Measurements from ENCODE around the gene ACVR1B. TPM values are rescaled to one million over a fixed set of nuclear protein-coding genes. Genes with fewer than 3 reads are reported as not detected.

ACVR1B gene
- total and polyA plus RNA-seq, 9 of the 15 experiments (the other 6 are each of a cell fraction or from before 2014, with no cell fraction given), result 0.97 to 15.1 (median 6.8) TPM

- DNase-seq (ENCODE audit: extremely low read depth in 1 of 4, low spot score in 3 of 4) (peak; percentile 70 to 83 (median 76)), FAIRE-seq (no peak), ATAC-seq (peak; percentile 85)
- ChIA-PET POLR2A (interaction anchor here (0.6 to 1.8 kb wide), 3 partner anchors 9 to 1204 kb away, joined by 3 to 5 read pairs (median 5); no protein-coding TSS in a partner anchor), CTCF (ENCODE audit: low intra/inter-chr PET ratio) (interaction anchor here (0.7 to 1.8 kb wide), 2 partner anchors 14 to 29 kb away, joined by 3 to 11 read pairs; no protein-coding TSS in a partner anchor)
- WGBS (ENCODE audit: insufficient coverage, low coverage, missing lambda C conversion rate), result 22% methylated on average over 28 of the region's 31 CpGs
- no TSS peak for BruUV-seq (replicated peaks)
- Histone ChIP-seq H2AFZ (ENCODE audit: low read depth, low read length) (peak overlapping the region; percentile 77), H3K4me2 (ENCODE audit: insufficient read depth, low read length) (peak overlapping the region; percentile 45), H3K4me3 (no peak overlapping the region), H3K79me2 (ENCODE audit: control insufficient read depth, insufficient read depth, low read length) (no peaks in the 10 kb centered on the region), H3K9me1 (ENCODE audit: control insufficient read depth, insufficient read depth, low read length) (no peaks in the 10 kb centered on the region), H3K27me3 (ENCODE audit: control insufficient read depth in 2 of 2, insufficient read depth in 2 of 2, low read length in 2 of 2) (no peaks in the 10 kb centered on the region), H4K20me1 (replicated peaks; ENCODE audit: control insufficient read depth, insufficient read depth, low read length) (peaks cover 4% of the 10 kb centered on the region; the same call in 1 of the 2 replicates), H3K4me1 (replicated peaks in 1 of 2; ENCODE audit: control insufficient read depth in 2 of 2, insufficient read depth in 2 of 2, low read length in 2 of 2) (peaks cover 34% of the 10 kb centered on the region in 2 experiments), H3K27ac (ENCODE audit: extremely low read depth, low read depth, low read length) (no peak overlapping the region), H3K36me3 (ENCODE audit: control insufficient read depth, insufficient read depth, low read length) (no peaks in the 10 kb centered on the region), H3K9ac (ENCODE audit: insufficient read depth in 1 of 2, low read depth in 2 of 2, low read length in 2 of 2) (peak overlapping the region in 1 of 2 experiments; percentile 8; a peak in 1 of 4 replicates), H3K9me3 (replicated peaks; ENCODE audit: control insufficient read depth, insufficient read depth, low read depth, low read length) (no peaks in the 10 kb centered on the region)
- in situ Hi-C loops (cut with MboI) (no loop called here), intact Hi-C loops (cut with micrococcal nuclease) (loop anchor here (1.0 kb wide), 1 partner anchor 28 kb away; no protein-coding TSS in a partner anchor)
- TF ChIP-seq SRF (CRISPR knock-in tag; IDR thresholded peaks at IDR 0.05), result 0 out of 4 replicates have a peak, but pooled peaks of 1 of the 2 experiments have one; percentile 45
- TF ChIP-seq ARNT (IDR thresholded peaks at IDR 0.05), result no peak
- TF ChIP-seq POLR2B (IDR thresholded peaks at IDR 0.05; ENCODE audit: low read depth, partially characterized antibody), result no peak
- peak in 1 of 2 experiments; percentile 61; a peak in 1 of 4 replicates for TF ChIP-seq RCOR1 (IDR thresholded peaks at IDR 0.05; ENCODE audit: borderline replicate concordance in 1 of 2, low read depth in 2 of 2, low read length in 2 of 2)
- no peak for TF ChIP-seq YBX1 (IDR thresholded peaks at IDR 0.05)
- TF ChIP-seq POLR2G (IDR thresholded peaks at IDR 0.05; ENCODE audit: low read depth, low read length), result 0 out of 2 replicates have a peak, but pooled peaks have one; percentile 30
- TF ChIP-seq, protein P1, sequence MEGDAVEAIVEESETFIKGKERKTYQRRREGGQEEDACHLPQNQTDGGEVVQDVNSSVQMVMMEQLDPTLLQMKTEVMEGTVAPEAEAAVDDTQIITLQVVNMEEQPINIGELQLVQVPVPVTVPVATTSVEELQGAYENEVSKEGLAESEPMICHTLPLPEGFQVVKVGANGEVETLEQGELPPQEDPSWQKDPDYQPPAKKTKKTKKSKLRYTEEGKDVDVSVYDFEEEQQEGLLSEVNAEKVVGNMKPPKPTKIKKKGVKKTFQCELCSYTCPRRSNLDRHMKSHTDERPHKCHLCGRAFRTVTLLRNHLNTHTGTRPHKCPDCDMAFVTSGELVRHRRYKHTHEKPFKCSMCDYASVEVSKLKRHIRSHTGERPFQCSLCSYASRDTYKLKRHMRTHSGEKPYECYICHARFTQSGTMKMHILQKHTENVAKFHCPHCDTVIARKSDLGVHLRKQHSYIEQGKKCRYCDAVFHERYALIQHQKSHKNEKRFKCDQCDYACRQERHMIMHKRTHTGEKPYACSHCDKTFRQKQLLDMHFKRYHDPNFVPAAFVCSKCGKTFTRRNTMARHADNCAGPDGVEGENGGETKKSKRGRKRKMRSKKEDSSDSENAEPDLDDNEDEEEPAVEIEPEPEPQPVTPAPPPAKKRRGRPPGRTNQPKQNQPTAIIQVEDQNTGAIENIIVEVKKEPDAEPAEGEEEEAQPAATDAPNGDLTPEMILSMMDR (IDR thresholded peaks at IDR 0.05 in 2 of 3, conservative IDR thresholded peaks at IDR 0.05 in 1 of 3; ENCODE audit: insufficient read depth in 2 of 3, low read depth in 1 of 3, low read length in 3 of 3), result peak; percentile 76 to 87 (median 86)
- 0 out of 2 replicates have a peak, but pooled peaks have one; percentile 33 for TF ChIP-seq VEZF1 (CRISPR knock-in tag; IDR thresholded peaks at IDR 0.05)
- TF ChIP-seq MAX (CRISPR knock-in tag; IDR thresholded peaks at IDR 0.05), result 0 out of 2 replicates have a peak, but pooled peaks have one; percentile 9
- TF ChIP-seq JUND (IDR thresholded peaks at IDR 0.05; ENCODE audit: borderline replicate concordance, low read depth, low read length), result 0 out of 2 replicates have a peak, but pooled peaks have one; percentile 4
- no peak; the same call in 2 of the 3 replicates for TF ChIP-seq JUND (tag; IDR thresholded peaks at IDR 0.05; ENCODE audit: borderline replicate concordance, low read depth, low read length)
- no peak for TF ChIP-seq CBFA2T2 (conservative IDR thresholded peaks at IDR 0.05)
- no peak for TF ChIP-seq RFX7 (CRISPR knock-in tag; IDR thresholded peaks at IDR 0.05)
- no peak for TF ChIP-seq MAFG (tag; conservative IDR thresholded peaks at IDR 0.05)
- TF ChIP-seq KAT2B (IDR thresholded peaks at IDR 0.05; ENCODE audit: low read depth, low read length), result no peak
Measured at GRCh38 chr12:51923506-51924365, 27.8 kb upstream of the ACVR1B start.
